Measurements from ENCODE around the gene PHF2.

Gene PHF2

GRCh38 chr9:93592008-93592642 is 15.7 kb downstream of the PHF2 start:
- no peaks in the 10 kb centered on the region for H3K36me3 ChIP-seq (ENCODE audit: insufficient read depth, low read length)
- no peak overlapping the region for H3K4me2 ChIP-seq (ENCODE audit: low read depth, low read length, poor library complexity, severe bottlenecking)
- H2AFZ ChIP-seq (ENCODE audit: low read length) = no peak overlapping the region
- peaks cover 78% of the 10 kb centered on the region; the same call in 1 of the 2 replicates for H3K79me2 ChIP-seq (ENCODE audit: insufficient read depth, low read length)
- H3K4me1 ChIP-seq (ENCODE audit: insufficient read depth, low read length, poor library complexity, severe bottlenecking) = peaks cover 2% of the 10 kb centered on the region
- H3K4me3 ChIP-seq (ENCODE audit: low read length, poor library complexity, severe bottlenecking) = no peak overlapping the region
- H4K20me1 ChIP-seq (ENCODE audit: insufficient read depth, low read length, poor library complexity, severe bottlenecking) = peaks cover 12% of the 10 kb centered on the region
- TF ChIP-seq CTCF (conservative IDR thresholded peaks at IDR 0.05; ENCODE audit: low read length) (no peak), EZH2phosphoT487 (IDR thresholded peaks at IDR 0.05; ENCODE audit: borderline replicate concordance) (no peak)
- no peaks in the 10 kb centered on the region for H3K27me3 ChIP-seq (ENCODE audit: insufficient read depth, low read length, poor library complexity, severe bottlenecking)
- H3K9me2 ChIP-seq (replicated peaks; ENCODE audit: low read depth, low read length) = no peaks in the 10 kb centered on the region
- no peaks in the 10 kb centered on the region for H3F3A ChIP-seq (ENCODE audit: low read depth)
- H3K9ac ChIP-seq (ENCODE audit: low read depth, low read length, poor library complexity, severe bottlenecking) = no peak overlapping the region
- H3K9me3 ChIP-seq (ENCODE audit: insufficient read depth, low read depth, low read length) = no peaks in the 10 kb centered on the region

- Histone ChIP-seq H3K36me3 (ENCODE audit: insufficient read depth, low read length) (no peaks in the 10 kb centered on the region), H3K9me2 (replicated peaks; ENCODE audit: low read depth, low read length) (no peaks in the 10 kb centered on the region)
These were observed 16.2 kb downstream of the PHF2 start for GRCh38 chr9:93592643-93593021.

GRCh38 chr9:93593144-93593658 is 16.8 kb downstream of the PHF2 start:
- Histone ChIP-seq H4K20me1 (ENCODE audit: insufficient read depth, low read length, poor library complexity, severe bottlenecking) (peaks cover 12% of the 10 kb centered on the region), H3K79me2 (ENCODE audit: insufficient read depth, low read length) (peaks cover 78% of the 10 kb centered on the region; the same call in 1 of the 2 replicates), H2AFZ (ENCODE audit: low read length) (no peak overlapping the region), H3K4me2 (ENCODE audit: low read depth, low read length, poor library complexity, severe bottlenecking) (no peak overlapping the region), H3K4me3 (ENCODE audit: low read length, poor library complexity, severe bottlenecking) (no peak overlapping the region), H3K9me2 (replicated peaks; ENCODE audit: low read depth, low read length) (no peaks in the 10 kb centered on the region), H3K27me3 (ENCODE audit: insufficient read depth, low read length, poor library complexity, severe bottlenecking) (no peaks in the 10 kb centered on the region), H3K4me1 (ENCODE audit: insufficient read depth, low read length, poor library complexity, severe bottlenecking) (peaks cover 11% of the 10 kb centered on the region), H3K9ac (ENCODE audit: low read depth, low read length, poor library complexity, severe bottlenecking) (no peak overlapping the region), H3F3A (ENCODE audit: low read depth) (no peaks in the 10 kb centered on the region), H3K36me3 (ENCODE audit: insufficient read depth, low read length) (no peaks in the 10 kb centered on the region), H3K9me3 (ENCODE audit: insufficient read depth, low read depth, low read length) (no peaks in the 10 kb centered on the region)
- TF ChIP-seq CTCF (conservative IDR thresholded peaks at IDR 0.05; ENCODE audit: low read length) (no peak), EZH2phosphoT487 (IDR thresholded peaks at IDR 0.05; ENCODE audit: borderline replicate concordance) (no peak)

More at GRCh38 chr9:93592643-93593021, 16.2 kb downstream of the PHF2 start:
- Histone ChIP-seq H3K27me3 (ENCODE audit: insufficient read depth, low read length, poor library complexity, severe bottlenecking) (no peaks in the 10 kb centered on the region), H3K4me3 (ENCODE audit: low read length, poor library complexity, severe bottlenecking) (no peak overlapping the region), H4K20me1 (ENCODE audit: insufficient read depth, low read length, poor library complexity, severe bottlenecking) (peaks cover 12% of the 10 kb centered on the region), H2AFZ (ENCODE audit: low read length) (no peak overlapping the region), H3F3A (ENCODE audit: low read depth) (no peaks in the 10 kb centered on the region), H3K4me1 (ENCODE audit: insufficient read depth, low read length, poor library complexity, severe bottlenecking) (peaks cover 6% of the 10 kb centered on the region), H3K9me3 (ENCODE audit: insufficient read depth, low read depth, low read length) (no peaks in the 10 kb centered on the region), H3K79me2 (ENCODE audit: insufficient read depth, low read length) (peaks cover 78% of the 10 kb centered on the region; the same call in 1 of the 2 replicates), H3K9ac (ENCODE audit: low read depth, low read length, poor library complexity, severe bottlenecking) (no peak overlapping the region), H3K4me2 (ENCODE audit: low read depth, low read length, poor library complexity, severe bottlenecking) (no peak overlapping the region)
- peak; percentile 44 for TF ChIP-seq CTCF (conservative IDR thresholded peaks at IDR 0.05; ENCODE audit: low read length)
- no peak for TF ChIP-seq EZH2phosphoT487 (IDR thresholded peaks at IDR 0.05; ENCODE audit: borderline replicate concordance)
